Transverse colon (tissue), 3 donors: ENCODE data around the gene NR2F6.

ENCODE experiments used
- CTCF ChIP-seq, 5 experiments: fragments of 200-600 bp in 3 of 5; fragments of 450-650 bp in 2 of 5; sonication (generic) in 3 of 5; IDR thresholded peaks; 1 replicate in 2 of 5; 2 replicates in 3 of 5; pipeline ENCODE4 v1.5.1; 2016 to 2017; ENCODE audit warnings: antibody characterized with exemption in 5 of 5, inconsistent platforms in 3 of 5, mild to moderate bottlenecking in 2 of 5, moderate library complexity in 1 of 5
- EP300 ChIP-seq: sonication (generic); formaldehyde crosslinking; IDR thresholded peaks from one replicate; pipeline ENCODE4 v1.6.1; 2017; ENCODE audit warnings: antibody characterized with exemption, low read depth

- no peak for TF ChIP-seq CTCF (IDR thresholded peaks at IDR 0.05)
- TF ChIP-seq EP300, result no peak
These were observed 31.1 kb downstream of the NR2F6 start for GRCh38 chr19:17214508-17215126.
